Progenitor cell of endocrine pancreas (in vitro differentiated cells): ENCODE measurements around the gene PTPRA. TPM values are rescaled to one million over a fixed set of nuclear protein-coding genes. Genes with fewer than 3 reads are reported as not detected.

Experiments used
- DNase-seq: peaks from one replicate; pipeline ENCODE4 v3.0.0; 2021; ENCODE audit warnings: low spot score; ENCODE audit not compliant: unreplicated experiment
- H3K27ac Mint-ChIP-seq: 2 replicates; pipeline ENCODE4 v1.8.0; 2021; ENCODE audit warnings: mild to moderate bottlenecking, moderate library complexity, mixed read lengths
- H3K27me3 Mint-ChIP-seq: 2 replicates; pipeline ENCODE4 v1.8.0; 2021; ENCODE audit warnings: mixed read lengths
- H3K36me3 Mint-ChIP-seq: 2 replicates; pipeline ENCODE4 v1.8.0; 2022; ENCODE audit warnings: mixed read lengths; ENCODE audit not compliant: insufficient read depth
- H3K4me1 Mint-ChIP-seq: 2 replicates; pipeline ENCODE4 v1.8.0; 2021; ENCODE audit warnings: low read depth, mixed read lengths
- H3K4me3 Mint-ChIP-seq: 2 replicates; pipeline ENCODE4 v1.8.0; 2021; ENCODE audit warnings: low read depth, mild to moderate bottlenecking, moderate library complexity, mixed read lengths
- H3K9me3 Mint-ChIP-seq: 2 replicates; pipeline ENCODE4 v1.8.0; 2021; ENCODE audit warnings: low read depth, mixed read lengths
- CTCF ChIP-seq: fragments of 200-600 bp; sonication (generic); IDR thresholded peaks from one replicate; pipeline ENCODE4 v1.5.0; 2021; ENCODE audit warnings: antibody characterized with exemption, mild to moderate bottlenecking; ENCODE audit not compliant: unreplicated experiment
- total RNA-seq: library from RNA; stranded (reverse); gene quantifications from 2 replicates; pipeline ENCODE4 v1.2.1, GENCODE V29; 2021

Gene PTPRA
- total RNA-seq, 1 donor from 2014 or later = 73.2 TPM

GRCh38 chr20:2846698-2847097 lies 26.6 kb upstream of the PTPRA start:
- no peaks in the 10 kb centered on the region for H3K4me1 Mint-ChIP-seq
- no peak overlapping the region for H3K27ac Mint-ChIP-seq
- TF ChIP-seq CTCF = no peak
- DNase-seq = no peak
- H3K9me3 Mint-ChIP-seq = no peaks in the 10 kb centered on the region
- H3K4me3 Mint-ChIP-seq = no peak overlapping the region
- H3K27me3 Mint-ChIP-seq = no peaks in the 10 kb centered on the region
- H3K36me3 Mint-ChIP-seq = no peaks in the 10 kb centered on the region

DNA sequence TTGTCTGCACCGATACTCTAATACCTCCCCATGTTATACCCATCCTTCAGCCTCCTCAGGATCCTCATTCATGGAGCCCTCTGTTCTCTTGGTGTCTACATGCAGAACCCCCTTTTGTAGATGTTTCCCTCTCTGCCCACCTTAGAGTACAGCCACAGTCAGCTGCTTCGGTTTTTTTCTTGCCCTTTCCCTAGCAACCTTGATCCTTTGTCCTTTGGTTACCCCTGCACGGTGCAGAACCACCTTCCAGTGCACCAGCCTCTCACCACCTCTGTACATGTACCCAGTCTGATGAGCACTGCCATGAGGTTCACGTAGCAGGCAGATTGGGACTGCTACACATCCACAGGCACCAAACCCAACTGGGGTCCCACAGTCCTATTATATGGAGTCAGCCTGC lies 25.5 kb upstream of the PTPRA start:
- H3K27ac Mint-ChIP-seq = no peak overlapping the region
- no peak for DNase-seq
- H3K9me3 Mint-ChIP-seq = no peaks in the 10 kb centered on the region
- H3K4me3 Mint-ChIP-seq = no peak overlapping the region
- H3K27me3 Mint-ChIP-seq = no peaks in the 10 kb centered on the region
- TF ChIP-seq CTCF = no peak
- H3K36me3 Mint-ChIP-seq = no peaks in the 10 kb centered on the region
- peaks cover 1% of the 10 kb centered on the region for H3K4me1 Mint-ChIP-seq

DNA sequence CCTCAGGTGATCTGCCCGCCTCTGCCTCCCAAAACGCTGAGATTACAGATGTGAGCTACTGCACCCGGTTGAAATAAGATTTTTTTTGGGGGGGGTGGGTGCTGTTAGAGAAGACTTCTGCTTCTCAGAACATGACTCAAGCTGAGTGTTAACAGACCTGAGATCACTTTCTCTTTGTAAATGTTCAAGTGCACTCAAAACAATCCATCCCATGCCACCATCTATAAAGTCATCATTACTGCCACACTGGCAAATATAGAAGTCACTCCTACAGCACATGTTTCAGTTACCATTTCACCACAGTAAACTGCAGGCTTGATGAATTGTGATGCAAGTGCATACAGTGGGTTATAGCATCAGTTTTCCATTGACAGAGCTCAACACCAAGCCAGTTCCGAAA lies 23.8 kb upstream of the PTPRA start:
- Mint-ChIP-seq H3K27ac (no peak overlapping the region), H3K36me3 (no peaks in the 10 kb centered on the region), H3K27me3 (no peaks in the 10 kb centered on the region), H3K4me3 (no peak overlapping the region), H3K9me3 (no peaks in the 10 kb centered on the region), H3K4me1 (peaks cover 1% of the 10 kb centered on the region)
- DNase-seq = no peak
- no peak for TF ChIP-seq CTCF

DNA sequence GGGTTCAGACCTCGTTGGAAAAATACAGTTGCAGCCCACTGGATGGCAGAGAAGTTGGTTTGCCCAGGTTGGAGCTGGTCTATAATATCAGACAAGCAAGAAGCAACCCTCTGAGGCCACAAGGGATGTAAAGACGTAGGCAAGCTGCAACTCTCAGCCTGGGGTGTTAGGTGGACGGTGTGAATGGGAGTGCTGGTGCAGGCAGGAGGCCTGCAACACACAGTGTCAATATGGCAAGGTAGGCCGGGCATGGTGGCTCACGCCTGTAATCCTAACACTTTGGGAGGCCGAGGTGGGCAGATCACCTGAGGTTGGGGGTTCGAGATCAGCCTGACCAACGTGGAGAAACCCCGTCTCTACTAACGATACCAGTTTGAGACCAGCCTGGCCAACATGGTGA lies 22.2 kb upstream of the PTPRA start:
- no peaks in the 10 kb centered on the region for H3K36me3 Mint-ChIP-seq
- no peaks in the 10 kb centered on the region for H3K27me3 Mint-ChIP-seq
- H3K4me3 Mint-ChIP-seq = no peak overlapping the region
- peaks cover 1% of the 10 kb centered on the region for H3K4me1 Mint-ChIP-seq
- H3K9me3 Mint-ChIP-seq = no peaks in the 10 kb centered on the region
- no peak for TF ChIP-seq CTCF
- no peak for DNase-seq
- H3K27ac Mint-ChIP-seq = no peak overlapping the region

DNA sequence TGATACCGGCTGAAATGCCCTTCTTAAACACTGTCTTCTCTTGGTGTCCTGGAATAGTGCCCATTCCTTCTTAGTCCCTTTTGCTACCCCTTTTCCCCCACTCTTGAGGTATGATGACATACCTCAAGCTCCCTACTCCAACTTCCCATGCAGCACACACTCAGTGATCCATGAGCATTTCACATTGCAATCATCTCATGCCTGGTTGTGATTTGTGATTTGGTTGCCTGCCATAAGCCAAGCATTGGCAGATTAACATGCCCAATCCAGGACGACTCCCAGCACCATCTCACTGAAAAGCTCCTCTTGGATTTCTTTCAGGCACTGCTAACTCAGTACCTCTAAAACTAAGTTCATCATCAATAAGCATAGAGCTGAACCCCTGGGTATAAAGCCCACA lies 14.7 kb upstream of the PTPRA start:
- no peaks in the 10 kb centered on the region for H3K4me1 Mint-ChIP-seq
- no peak overlapping the region for H3K27ac Mint-ChIP-seq
- no peaks in the 10 kb centered on the region for H3K27me3 Mint-ChIP-seq
- DNase-seq = no peak
- no peak for TF ChIP-seq CTCF
- no peak overlapping the region for H3K4me3 Mint-ChIP-seq
- H3K9me3 Mint-ChIP-seq = no peaks in the 10 kb centered on the region
- peaks cover 1% of the 10 kb centered on the region for H3K36me3 Mint-ChIP-seq
